HUES48 (cell line): ENCODE measurements around the gene GMPPA.

Experiments used
- H3K27ac ChIP-seq: one replicate; pipeline ENCODE4 v1.7.0; 2013; ENCODE audit warnings: low read depth, low read length, inconsistent platforms
- H3K27me3 ChIP-seq: 2 replicates; pipeline ENCODE4 v1.6.1; 2013; ENCODE audit warnings: mild to moderate bottlenecking, low read length; ENCODE audit not compliant: control insufficient read depth, insufficient read depth
- H3K36me3 ChIP-seq: 2 replicates; pipeline ENCODE4 v1.6.1; 2013; ENCODE audit warnings: low read length; ENCODE audit not compliant: control insufficient read depth, insufficient read depth
- H3K4me1 ChIP-seq: 2 replicates; pipeline ENCODE4 v1.6.1; 2013; ENCODE audit warnings: mild to moderate bottlenecking, low read length; ENCODE audit not compliant: control insufficient read depth, insufficient read depth
- H3K4me3 ChIP-seq: 2 replicates; pipeline ENCODE4 v1.5.1; 2013; ENCODE audit warnings: mild to moderate bottlenecking, low read depth, low read length
- H3K9ac ChIP-seq: 2 replicates; pipeline ENCODE4 v1.6.1; 2013; ENCODE audit warnings: mild to moderate bottlenecking, low read depth, low read length, moderate library complexity
- H3K9me3 ChIP-seq: 2 replicates; pipeline ENCODE4 v1.6.1; 2013; ENCODE audit warnings: low read length; ENCODE audit not compliant: control insufficient read depth, insufficient read depth

GMPPA gene

GRCh38 chr2:219498280-219499057, at the start of gene GMPPA:
GMPPA (plus strand) TSS chr2:219498891; CDS start chr2:219499976, 1,085 bp downstream.
- Histone ChIP-seq H3K4me1 (peaks cover 35% of the 10 kb centered on the region), H3K9me3 (no peaks in the 10 kb centered on the region), H3K27ac (peak within 1 kb of the TSS; percentile 43)

GRCh38 chr2:219449609-219450008, 49.1 kb upstream of the GMPPA start:
- peaks cover 24% of the 10 kb centered on the region for H3K27me3 ChIP-seq
- peaks cover 30% of the 10 kb centered on the region for H3K4me1 ChIP-seq
- no peak overlapping the region for H3K9ac ChIP-seq
- H3K27ac ChIP-seq, result no peak overlapping the region
- no peak overlapping the region for H3K4me3 ChIP-seq
- no peaks in the 10 kb centered on the region for H3K36me3 ChIP-seq
- no peaks in the 10 kb centered on the region for H3K9me3 ChIP-seq

More at GRCh38 chr2:219498280-219499057, at the start of gene GMPPA:
- Histone ChIP-seq H3K9ac (peak within 1 kb of the TSS; percentile 44), H3K27me3 (peaks cover 44% of the 10 kb centered on the region), H3K36me3 (peaks cover 3% of the 10 kb centered on the region), H3K4me3 (peak within 1 kb of the TSS; percentile 68)

DNA sequence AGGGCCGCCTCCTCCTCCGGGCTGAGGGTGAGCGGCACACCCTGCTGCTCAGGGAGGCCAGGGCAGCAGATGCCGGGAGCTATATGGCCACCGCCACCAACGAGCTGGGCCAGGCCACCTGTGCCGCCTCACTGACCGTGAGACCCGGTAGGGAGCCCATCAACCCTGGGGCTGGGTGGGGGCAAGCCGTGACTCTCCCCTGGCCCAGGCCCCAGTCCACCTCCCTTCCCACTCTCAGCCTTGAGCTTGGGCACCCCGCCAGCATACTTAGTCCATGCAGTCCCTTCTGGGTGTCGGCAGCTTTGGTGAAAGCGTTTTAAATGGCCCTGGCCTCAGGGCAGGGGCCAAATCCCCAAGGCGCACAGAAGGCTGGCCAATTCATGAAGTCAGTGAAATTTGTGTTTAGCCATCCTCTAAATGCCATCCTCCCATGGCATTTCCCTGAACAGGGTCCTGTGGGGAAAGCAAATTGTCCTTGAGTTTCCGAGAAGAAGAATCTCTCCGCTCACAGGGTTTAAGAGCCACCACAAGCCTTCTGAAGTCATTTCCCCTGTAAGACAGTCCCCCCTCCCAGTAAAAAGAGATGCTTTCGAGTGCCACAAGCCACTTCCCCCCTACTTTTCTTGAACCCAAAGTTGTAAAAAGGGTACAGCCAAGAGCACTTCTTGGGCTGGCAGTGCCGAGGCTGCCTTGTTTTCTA, 46.9 kb upstream of the GMPPA start:
- Histone ChIP-seq H3K4me3 (no peak overlapping the region), H3K36me3 (no peaks in the 10 kb centered on the region), H3K9ac (no peak overlapping the region), H3K4me1 (peaks cover 18% of the 10 kb centered on the region), H3K27me3 (peaks cover 24% of the 10 kb centered on the region), H3K27ac (no peak overlapping the region), H3K9me3 (no peaks in the 10 kb centered on the region)

DNA sequence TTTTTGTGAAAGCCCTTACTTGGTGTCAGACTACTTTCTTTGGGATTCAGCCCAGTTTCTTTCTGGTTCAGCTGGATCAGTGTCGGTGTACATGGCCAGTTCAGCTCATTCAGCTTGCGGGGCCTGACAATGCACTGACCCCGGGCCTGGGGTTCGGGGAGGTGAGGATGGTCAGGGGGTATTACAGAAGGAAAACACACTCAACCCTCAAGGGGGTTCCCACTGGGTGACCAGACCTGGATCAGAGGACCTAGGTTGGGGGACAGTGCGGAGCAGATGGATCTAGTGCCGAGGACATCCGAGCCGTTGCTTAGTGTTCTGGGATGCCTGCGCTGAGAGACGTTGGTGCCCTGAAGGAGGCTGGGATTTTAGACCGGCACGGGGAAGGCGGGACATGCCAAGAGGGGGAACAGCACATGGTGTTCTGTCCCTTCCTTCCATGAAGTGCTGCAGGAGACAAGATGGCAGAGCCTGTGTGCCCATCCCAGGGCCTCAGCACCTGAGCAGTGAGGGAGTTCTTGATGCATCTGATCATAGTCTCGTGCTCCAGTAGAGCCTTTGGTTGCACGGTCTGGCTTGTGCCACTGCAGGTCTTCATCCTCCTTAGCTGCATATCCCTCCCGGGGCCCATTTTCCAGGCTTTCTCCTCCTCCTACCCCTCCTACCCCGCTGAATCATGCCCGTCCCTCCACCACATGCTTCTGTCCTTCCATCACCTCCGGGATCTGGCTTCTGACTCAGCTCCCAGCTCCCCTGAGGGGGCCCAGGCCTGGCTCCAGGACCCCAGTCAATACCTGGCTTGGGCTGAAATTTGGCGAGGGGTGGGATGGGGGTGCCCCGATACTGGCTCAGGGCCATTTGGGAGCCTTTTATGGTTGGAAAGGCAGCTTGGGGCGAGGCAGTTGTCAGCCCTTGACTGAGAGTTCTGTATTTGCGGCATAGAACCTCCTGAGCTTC, 46.1 kb upstream of the GMPPA start:
- Histone ChIP-seq H3K36me3 (no peaks in the 10 kb centered on the region), H3K27ac (peak overlapping the region; percentile 23), H3K27me3 (peaks cover 18% of the 10 kb centered on the region), H3K9ac (no peak overlapping the region), H3K4me1 (peaks cover 18% of the 10 kb centered on the region), H3K9me3 (no peaks in the 10 kb centered on the region), H3K4me3 (no peak overlapping the region)

- H3K9ac ChIP-seq, result no peak overlapping the region
Measured at GRCh38 chr2:219453671-219454590, 44.8 kb upstream of the GMPPA start.

GRCh38 chr2:219455581-219455980, 43.1 kb upstream of the GMPPA start:
- no peaks in the 10 kb centered on the region for H3K9me3 ChIP-seq
- H3K9ac ChIP-seq, result no peak overlapping the region
- H3K27ac ChIP-seq, result no peak overlapping the region
- H3K36me3 ChIP-seq, result no peaks in the 10 kb centered on the region
- H3K4me3 ChIP-seq, result no peak overlapping the region
- peaks cover 4% of the 10 kb centered on the region; the same call in 1 of the 2 replicates for H3K27me3 ChIP-seq
- peaks cover 21% of the 10 kb centered on the region for H3K4me1 ChIP-seq

More at GRCh38 chr2:219453671-219454590, 44.8 kb upstream of the GMPPA start:
- H3K4me3 ChIP-seq, result no peak overlapping the region
- peaks cover 8% of the 10 kb centered on the region for H3K27me3 ChIP-seq
- H3K36me3 ChIP-seq, result no peaks in the 10 kb centered on the region
- H3K27ac ChIP-seq, result peak overlapping the region; percentile 23
- peaks cover 16% of the 10 kb centered on the region for H3K4me1 ChIP-seq
- no peaks in the 10 kb centered on the region for H3K9me3 ChIP-seq

- Histone ChIP-seq H3K9me3 (no peaks in the 10 kb centered on the region), H3K36me3 (peaks cover 7% of the 10 kb centered on the region; the same call in 1 of the 2 replicates), H3K27ac (no peak overlapping the region), H3K27me3 (peaks cover 4% of the 10 kb centered on the region; the same call in 1 of the 2 replicates), H3K4me1 (peaks cover 29% of the 10 kb centered on the region), H3K9ac (no peak overlapping the region), H3K4me3 (no peak overlapping the region)
Measured at GRCh38 chr2:219457784-219458369, 40.8 kb upstream of the GMPPA start.

DNA sequence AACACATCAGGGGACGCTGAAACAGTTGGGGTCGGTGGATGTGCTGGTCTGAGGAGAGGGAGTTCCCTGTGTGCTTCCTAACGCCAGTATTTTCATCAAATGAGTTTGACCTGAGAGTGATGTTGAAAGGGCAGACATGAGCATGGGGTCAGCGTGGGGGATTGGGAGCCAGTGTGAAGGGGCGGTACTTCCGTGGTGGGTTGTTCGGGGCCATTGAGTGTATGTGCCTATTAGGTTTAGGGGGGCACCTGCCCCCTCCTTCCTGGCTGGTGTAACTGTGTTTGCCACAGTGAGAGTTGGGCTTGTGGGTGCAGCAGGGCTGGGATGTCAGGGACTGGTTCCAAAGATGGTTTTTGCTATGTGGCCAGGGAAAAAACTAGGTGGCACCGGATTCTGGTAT, 39.7 kb upstream of the GMPPA start:
- Histone ChIP-seq H3K4me1 (peaks cover 23% of the 10 kb centered on the region), H3K36me3 (peaks cover 7% of the 10 kb centered on the region; the same call in 1 of the 2 replicates), H3K27ac (no peak overlapping the region), H3K27me3 (peaks cover 4% of the 10 kb centered on the region; the same call in 1 of the 2 replicates), H3K4me3 (no peak overlapping the region), H3K9me3 (no peaks in the 10 kb centered on the region), H3K9ac (no peak overlapping the region)

DNA sequence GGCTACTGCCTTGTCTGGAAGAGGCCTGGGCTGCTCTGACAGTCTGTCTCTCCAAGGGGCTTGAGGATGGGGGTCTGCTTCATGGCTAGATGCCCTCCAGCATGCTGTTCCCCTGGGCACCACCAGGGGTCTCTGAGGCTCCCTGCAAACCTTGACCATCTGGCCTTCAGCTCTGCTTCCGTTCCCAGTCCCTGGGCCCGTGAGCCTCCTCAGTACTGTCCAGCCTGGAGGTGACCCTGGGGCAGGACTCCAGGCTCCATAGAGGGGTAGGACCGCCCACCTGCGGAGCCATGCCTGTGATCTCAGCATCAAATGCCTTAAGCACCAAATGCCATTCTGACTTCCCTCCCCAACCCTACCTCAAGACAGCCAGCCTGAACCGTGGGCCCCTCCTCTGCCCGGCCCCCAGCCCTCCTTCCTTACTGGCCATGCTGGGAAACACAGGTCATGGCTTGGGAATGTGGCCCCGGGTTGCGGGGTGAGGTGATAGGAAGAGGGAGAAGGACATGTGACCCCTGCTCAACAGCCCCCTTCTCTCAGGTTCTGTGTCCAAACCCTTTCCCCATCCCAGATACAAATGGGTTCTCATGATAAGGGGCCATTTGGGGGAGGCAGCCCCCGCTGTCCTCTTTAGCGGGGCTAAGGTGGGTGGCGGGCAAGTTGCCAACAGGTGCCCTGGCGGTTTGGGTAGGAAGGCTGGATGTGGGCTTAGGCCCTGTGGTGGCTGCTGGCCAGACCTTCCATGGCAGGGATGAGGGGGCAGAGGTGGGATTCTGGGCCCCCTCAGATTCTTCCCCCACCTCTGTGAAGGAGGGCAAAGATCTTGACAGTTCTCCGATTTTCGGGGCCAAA, 39.0 kb upstream of the GMPPA start:
- Histone ChIP-seq H3K9ac (no peak overlapping the region), H3K27me3 (peaks cover 4% of the 10 kb centered on the region; the same call in 1 of the 2 replicates), H3K4me3 (peak overlapping the region; percentile 23; the same call in 1 of the 2 replicates), H3K9me3 (no peaks in the 10 kb centered on the region), H3K27ac (no peak overlapping the region), H3K36me3 (peaks cover 7% of the 10 kb centered on the region; the same call in 1 of the 2 replicates), H3K4me1 (peaks cover 23% of the 10 kb centered on the region)
